Ramos (cell line): ENCODE results near the gene USP25.

ENCODE experiments used
- in situ Hi-C: fragments of 300-500 bp; cut with MboI; formaldehyde crosslinking; loops from one replicate; pipeline ENCODE4 v1.14.3; 2022; ENCODE audit warnings: low sequenced_read_pairs; ENCODE audit not compliant: unreplicated experiment

USP25 gene

GRCh38 chr21:15843766-15844165 lies 114.0 kb downstream of the USP25 start:
- in situ Hi-C loops = no loop called here

DNA sequence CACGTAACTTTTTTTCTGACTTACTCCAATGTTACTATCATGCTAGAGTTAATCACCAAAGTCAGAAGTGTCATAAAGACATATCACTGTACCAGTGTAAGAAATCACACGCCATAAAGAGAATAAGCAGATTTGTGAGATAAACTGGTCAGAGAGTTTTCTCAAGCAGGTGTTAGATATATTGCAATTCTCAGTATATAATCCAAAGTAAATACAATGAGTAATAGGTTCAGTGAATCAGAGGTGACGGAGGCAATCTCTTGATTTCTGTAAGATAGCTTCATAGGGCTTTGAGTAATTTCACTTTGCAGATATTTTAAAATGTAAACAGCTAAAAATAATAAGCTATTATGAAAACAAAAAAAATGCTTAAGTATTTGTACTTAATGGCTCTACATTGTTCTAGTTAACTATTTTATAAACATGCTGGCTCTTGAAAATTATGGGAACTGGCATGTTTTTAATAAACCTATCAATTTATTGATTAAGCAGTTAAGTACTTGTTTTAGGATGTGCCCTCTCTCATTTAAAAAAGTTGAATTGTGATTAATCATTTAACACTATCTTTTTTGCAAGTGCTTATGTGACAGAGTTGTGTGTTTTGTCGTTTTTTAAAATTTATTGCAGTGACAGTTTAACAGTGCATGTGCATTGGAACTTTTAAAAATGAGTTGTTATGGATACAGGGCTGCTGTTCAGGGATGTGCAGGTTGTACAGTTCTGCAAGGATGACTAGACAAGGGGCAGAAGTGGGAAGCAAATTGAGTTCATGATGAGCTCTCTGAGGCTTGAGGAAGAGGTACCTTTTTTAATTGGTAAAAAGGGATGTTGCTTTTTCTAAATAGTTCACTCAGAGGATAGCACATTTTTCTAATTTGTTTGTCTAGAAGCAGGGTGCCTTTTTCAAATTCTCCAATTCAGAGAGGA lies 119.1 kb downstream of the USP25 start:
- in situ Hi-C loops = no loop called here

- in situ Hi-C loops = no loop called here
Observed at GRCh38 chr21:15849927-15850326, 120.1 kb downstream of the USP25 start.

- in situ Hi-C loops = no loop called here
Observed at GRCh38 chr21:15850645-15851044, 120.9 kb downstream of the USP25 start.

DNA sequence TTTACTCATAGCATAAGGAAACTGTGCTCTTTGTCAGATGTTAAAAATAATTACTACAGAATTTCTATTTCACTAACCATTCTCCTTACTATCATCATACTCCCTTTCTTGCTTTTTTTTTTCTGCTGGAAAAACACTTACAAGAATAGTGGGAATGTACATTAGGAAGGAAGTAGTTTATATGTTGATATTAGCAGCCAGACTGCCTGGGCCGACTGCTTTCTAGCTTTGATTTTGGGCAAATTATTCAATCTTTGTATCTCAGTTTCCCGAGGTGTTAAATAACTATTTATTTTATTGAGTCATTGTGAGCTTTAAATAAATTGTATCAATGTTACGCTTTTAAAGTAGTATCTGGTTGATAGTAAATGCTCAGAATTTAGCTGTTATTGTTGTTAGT lies 122.4 kb downstream of the USP25 start:
- in situ Hi-C loops = no loop called here

DNA sequence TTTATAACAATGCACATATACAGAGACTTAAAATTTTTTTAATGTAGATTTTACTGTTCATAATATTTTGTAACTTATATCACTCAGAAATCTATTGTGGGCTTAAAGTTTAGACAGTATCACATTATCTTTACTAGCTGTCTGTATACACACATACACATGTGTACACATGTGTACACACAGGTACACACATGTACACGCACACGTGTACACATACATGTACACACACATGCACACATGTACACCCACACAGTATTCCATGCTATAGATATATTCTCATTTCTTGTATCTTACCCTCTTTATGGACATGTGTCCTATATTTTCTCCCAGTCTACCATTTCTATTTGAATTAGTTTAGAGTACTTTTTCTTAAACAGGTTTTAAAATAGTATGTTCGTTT lies 123.3 kb downstream of the USP25 start:
- in situ Hi-C loops = no loop called here

- in situ Hi-C loops = no loop called here
Observed at GRCh38 chr21:15856813-15857212, 127.0 kb downstream of the USP25 start.

DNA sequence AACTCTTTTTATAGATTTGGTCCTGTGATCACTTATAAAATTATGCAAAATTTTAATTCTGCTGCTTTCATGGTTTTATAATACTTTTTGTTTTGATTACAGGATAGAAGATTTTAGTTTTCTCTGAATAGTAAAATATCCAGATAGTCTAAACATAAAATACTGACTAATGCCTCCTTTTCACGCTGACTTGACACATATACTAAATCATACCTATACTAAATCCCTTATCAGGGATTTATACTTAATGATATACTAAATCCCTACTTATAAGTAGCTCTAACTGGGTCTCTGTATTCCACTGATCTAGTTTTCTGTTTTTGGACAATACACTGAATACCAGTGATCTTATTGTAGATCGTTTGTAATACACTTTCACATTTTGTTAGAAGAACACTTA lies 128.0 kb downstream of the USP25 start:
- in situ Hi-C loops = no loop called here

DNA sequence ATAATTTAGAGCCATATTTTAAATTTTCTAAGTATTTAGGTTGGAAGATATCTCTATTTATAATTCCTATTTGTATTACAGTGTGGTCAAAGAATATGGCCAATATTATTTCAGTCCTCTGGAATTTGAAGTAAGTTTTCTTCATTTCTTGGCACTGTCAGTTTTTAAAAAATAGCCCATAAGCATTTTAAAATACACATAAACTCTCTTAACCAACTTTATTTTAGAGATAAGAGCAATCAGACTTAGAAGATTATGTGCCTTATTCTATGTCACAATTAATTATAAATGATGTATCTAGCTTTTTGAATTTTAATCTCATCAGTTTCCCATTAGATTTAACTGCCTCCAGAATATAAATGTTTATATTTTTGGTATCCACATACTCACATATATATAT lies 130.8 kb downstream of the USP25 start:
- in situ Hi-C loops = no loop called here

DNA sequence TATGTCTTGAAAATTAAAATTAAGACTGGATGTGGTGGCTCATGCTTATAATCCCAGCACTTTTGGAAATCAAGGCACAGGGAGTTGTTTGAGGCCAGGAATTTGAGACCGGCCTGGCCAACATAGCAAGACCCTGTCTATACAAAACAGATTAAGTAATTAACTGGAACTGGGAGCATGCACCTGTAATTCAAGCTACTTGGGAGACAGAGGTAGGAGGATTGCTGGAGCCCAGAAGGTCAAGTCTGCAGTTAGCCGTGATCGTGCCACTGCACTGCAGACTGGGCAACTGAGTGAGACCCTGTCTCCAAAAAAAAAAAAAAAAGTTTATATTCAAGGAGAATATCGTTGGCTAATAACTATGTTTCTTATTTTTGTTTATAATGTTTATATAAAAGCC lies 139.2 kb downstream of the USP25 start:
- in situ Hi-C loops = no loop called here

DNA sequence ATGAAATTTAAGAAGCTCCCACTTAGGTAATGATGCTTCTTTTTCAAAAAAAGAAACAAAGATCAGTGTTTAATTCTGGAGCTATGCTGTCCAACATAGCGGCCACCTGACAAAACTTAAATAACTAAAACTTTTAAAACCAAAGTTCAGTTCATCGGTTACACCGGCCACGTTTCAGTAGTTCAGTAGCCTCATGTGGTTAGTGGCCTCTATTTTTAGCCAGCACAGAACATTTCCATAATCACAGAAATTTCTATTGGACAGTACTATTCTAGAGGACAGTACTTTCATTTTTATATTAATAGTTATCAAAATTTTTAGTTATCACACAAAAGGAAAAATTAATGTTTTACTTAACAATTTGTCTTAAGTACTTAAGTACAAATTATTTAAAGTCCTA lies 141.0 kb downstream of the USP25 start:
- in situ Hi-C loops = no loop called here

DNA sequence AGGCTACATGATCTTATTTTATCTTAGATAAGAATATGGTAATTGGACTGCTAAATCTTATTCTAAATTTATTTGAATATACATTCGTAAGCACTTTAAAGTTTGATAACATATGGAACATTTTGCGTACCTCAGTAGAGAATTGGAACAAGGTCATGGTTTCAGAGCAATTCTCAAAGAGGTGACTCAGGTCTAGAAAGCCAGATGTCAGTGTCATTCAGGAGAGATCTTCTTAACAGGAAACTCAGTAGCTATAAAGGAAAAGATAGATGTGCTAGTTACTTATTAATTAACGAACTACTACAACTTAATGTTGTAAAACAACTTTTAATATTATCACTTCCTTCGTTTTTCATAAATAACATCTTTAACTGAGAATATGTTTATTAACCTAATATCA lies 142.5 kb downstream of the USP25 start:
- in situ Hi-C loops = no loop called here

- in situ Hi-C loops = no loop called here
Observed at GRCh38 chr21:15874615-15875014, 144.8 kb downstream of the USP25 start.

- in situ Hi-C loops = no loop called here
Observed at GRCh38 chr21:15875286-15875685, 145.5 kb downstream of the USP25 start.

GRCh38 chr21:15893902-15894301 lies 164.1 kb downstream of the USP25 start:
- in situ Hi-C loops = no loop called here

DNA sequence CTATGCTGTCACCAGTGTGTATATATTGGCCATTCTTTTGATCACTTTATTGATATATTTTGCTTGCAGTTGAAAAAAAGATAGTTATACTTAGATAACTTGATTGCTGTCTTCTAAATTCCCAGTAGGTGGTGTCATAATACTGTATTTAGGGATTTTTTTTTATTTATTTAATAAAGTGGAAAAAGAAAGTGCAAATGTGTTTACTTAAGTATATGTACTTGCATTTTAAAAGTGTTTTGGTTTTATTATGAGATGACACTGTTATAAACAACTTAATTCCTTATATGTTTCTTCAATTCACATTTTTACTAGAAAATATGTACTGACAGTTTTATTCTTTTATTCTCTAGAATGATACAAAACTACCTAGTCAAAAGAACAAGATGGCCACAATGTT lies 164.8 kb downstream of the USP25 start:
- in situ Hi-C loops = no loop called here

- in situ Hi-C loops = no loop called here
Observed at GRCh38 chr21:15895142-15896106, 165.6 kb downstream of the USP25 start.

GRCh38 chr21:15896501-15896900 lies 166.7 kb downstream of the USP25 start:
- in situ Hi-C loops = no loop called here

- in situ Hi-C loops = no loop called here
Observed at GRCh38 chr21:15904389-15904788, 174.6 kb downstream of the USP25 start.

DNA sequence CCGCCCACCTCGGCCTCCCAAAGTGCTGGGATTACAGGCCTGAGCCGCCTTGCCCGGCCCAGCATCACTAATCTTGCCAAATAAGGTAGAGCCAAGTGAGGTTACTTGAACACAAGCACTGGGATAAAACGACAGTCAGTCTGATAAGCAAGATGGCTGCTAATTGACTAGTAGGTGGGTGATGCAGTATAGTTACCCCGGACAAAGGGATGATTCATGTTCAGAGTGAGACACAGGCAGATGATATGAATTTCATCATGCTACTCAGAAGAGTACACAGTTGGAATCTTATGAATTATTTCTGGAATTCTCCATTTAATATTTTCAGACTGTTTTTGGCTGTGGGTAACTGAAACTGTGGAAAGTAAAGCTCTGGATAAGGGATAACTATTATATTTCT lies 178.4 kb downstream of the USP25 start:
- in situ Hi-C loops = no loop called here

GRCh38 chr21:15928196-15928595 lies 198.4 kb downstream of the USP25 start:
- in situ Hi-C loops = no loop called here
